ENCODE data around the gene GRIN3A. TPM values are rescaled to one million over a fixed set of nuclear protein-coding genes. Genes with fewer than 3 reads are reported as not detected.
A peak's percentile ranks its signal among the peaks of the same experiment; 100 is the strongest.

The GRIN3A gene
- total RNA-seq, 1 donor from 2014 or later = 27.8 TPM

GRCh38 chr9:101629636-101630035 lies 108.8 kb downstream of the GRIN3A start:
- Mint-ChIP-seq H3K27me3 (ENCODE audit: unreplicated experiment) (peaks cover 2% of the 10 kb centered on the region), H3K9me3 (ENCODE audit: unreplicated experiment) (no peaks in the 10 kb centered on the region), H3K4me1 (ENCODE audit: unreplicated experiment) (peaks cover 41% of the 10 kb centered on the region), H3K27ac (ENCODE audit: unreplicated experiment) (no peak overlapping the region), H3K36me3 (ENCODE audit: low read depth, unreplicated experiment) (peaks cover 11% of the 10 kb centered on the region), H3K4me3 (ENCODE audit: unreplicated experiment) (no peak overlapping the region)
- TF ChIP-seq CTCF (IDR thresholded peaks at IDR 0.05; ENCODE audit: unreplicated experiment) = no peak
- DNase-seq (ENCODE audit: low spot score) = no peak

- no peak for TF ChIP-seq CTCF (IDR thresholded peaks at IDR 0.05; ENCODE audit: unreplicated experiment)
- Mint-ChIP-seq H3K4me3 (ENCODE audit: unreplicated experiment) (no peak overlapping the region), H3K9me3 (ENCODE audit: unreplicated experiment) (no peaks in the 10 kb centered on the region), H3K4me1 (ENCODE audit: unreplicated experiment) (peaks cover 43% of the 10 kb centered on the region), H3K27me3 (ENCODE audit: unreplicated experiment) (peaks cover 2% of the 10 kb centered on the region), H3K27ac (ENCODE audit: unreplicated experiment) (no peak overlapping the region), H3K36me3 (ENCODE audit: low read depth, unreplicated experiment) (peaks cover 12% of the 10 kb centered on the region)
- peak; percentile 43 for DNase-seq (ENCODE audit: low spot score)
These were observed 110.3 kb downstream of the GRIN3A start for GRCh38 chr9:101628173-101628572.

- Mint-ChIP-seq H3K9me3 (ENCODE audit: unreplicated experiment) (no peaks in the 10 kb centered on the region), H3K4me3 (ENCODE audit: unreplicated experiment) (no peak overlapping the region), H3K4me1 (ENCODE audit: unreplicated experiment) (peaks cover 45% of the 10 kb centered on the region), H3K36me3 (ENCODE audit: low read depth, unreplicated experiment) (peaks cover 12% of the 10 kb centered on the region), H3K27me3 (ENCODE audit: unreplicated experiment) (no peaks in the 10 kb centered on the region), H3K27ac (ENCODE audit: unreplicated experiment) (peak overlapping the region; percentile 46)
- no peak for TF ChIP-seq CTCF (IDR thresholded peaks at IDR 0.05; ENCODE audit: unreplicated experiment)
- no peak for DNase-seq (ENCODE audit: low spot score)
These were observed 112.2 kb downstream of the GRIN3A start for GRCh38 chr9:101626295-101626694.

- no peaks in the 10 kb centered on the region for H3K27me3 Mint-ChIP-seq (ENCODE audit: unreplicated experiment)
- H3K4me1 Mint-ChIP-seq (ENCODE audit: unreplicated experiment) = peaks cover 45% of the 10 kb centered on the region
- DNase-seq (ENCODE audit: low spot score) = no peak
- TF ChIP-seq CTCF (IDR thresholded peaks at IDR 0.05; ENCODE audit: unreplicated experiment) = no peak
- no peak overlapping the region for H3K27ac Mint-ChIP-seq (ENCODE audit: unreplicated experiment)
- H3K36me3 Mint-ChIP-seq (ENCODE audit: low read depth, unreplicated experiment) = peaks cover 12% of the 10 kb centered on the region
- H3K4me3 Mint-ChIP-seq (ENCODE audit: unreplicated experiment) = no peak overlapping the region
- H3K9me3 Mint-ChIP-seq (ENCODE audit: unreplicated experiment) = no peaks in the 10 kb centered on the region
These were observed 112.6 kb downstream of the GRIN3A start for GRCh38 chr9:101625876-101626275.

GRCh38 chr9:101620452-101620851 lies 118.0 kb downstream of the GRIN3A start:
- TF ChIP-seq CTCF (IDR thresholded peaks at IDR 0.05; ENCODE audit: unreplicated experiment) = no peak
- peaks cover 22% of the 10 kb centered on the region for H3K36me3 Mint-ChIP-seq (ENCODE audit: low read depth, unreplicated experiment)
- no peaks in the 10 kb centered on the region for H3K9me3 Mint-ChIP-seq (ENCODE audit: unreplicated experiment)
- peaks cover 9% of the 10 kb centered on the region for H3K4me1 Mint-ChIP-seq (ENCODE audit: unreplicated experiment)
- no peak overlapping the region for H3K27ac Mint-ChIP-seq (ENCODE audit: unreplicated experiment)
- no peak for DNase-seq (ENCODE audit: low spot score)
- no peaks in the 10 kb centered on the region for H3K27me3 Mint-ChIP-seq (ENCODE audit: unreplicated experiment)
- no peak overlapping the region for H3K4me3 Mint-ChIP-seq (ENCODE audit: unreplicated experiment)
